T follicular helper cell (primary cell): Measurements from ENCODE around the gene CEP41.

Source experiments
- DNase-seq: peaks from one replicate; pipeline ENCODE4 v3.0.0-alpha.2; 2020; ENCODE audit warnings: low read depth

CEP41 gene

DNA sequence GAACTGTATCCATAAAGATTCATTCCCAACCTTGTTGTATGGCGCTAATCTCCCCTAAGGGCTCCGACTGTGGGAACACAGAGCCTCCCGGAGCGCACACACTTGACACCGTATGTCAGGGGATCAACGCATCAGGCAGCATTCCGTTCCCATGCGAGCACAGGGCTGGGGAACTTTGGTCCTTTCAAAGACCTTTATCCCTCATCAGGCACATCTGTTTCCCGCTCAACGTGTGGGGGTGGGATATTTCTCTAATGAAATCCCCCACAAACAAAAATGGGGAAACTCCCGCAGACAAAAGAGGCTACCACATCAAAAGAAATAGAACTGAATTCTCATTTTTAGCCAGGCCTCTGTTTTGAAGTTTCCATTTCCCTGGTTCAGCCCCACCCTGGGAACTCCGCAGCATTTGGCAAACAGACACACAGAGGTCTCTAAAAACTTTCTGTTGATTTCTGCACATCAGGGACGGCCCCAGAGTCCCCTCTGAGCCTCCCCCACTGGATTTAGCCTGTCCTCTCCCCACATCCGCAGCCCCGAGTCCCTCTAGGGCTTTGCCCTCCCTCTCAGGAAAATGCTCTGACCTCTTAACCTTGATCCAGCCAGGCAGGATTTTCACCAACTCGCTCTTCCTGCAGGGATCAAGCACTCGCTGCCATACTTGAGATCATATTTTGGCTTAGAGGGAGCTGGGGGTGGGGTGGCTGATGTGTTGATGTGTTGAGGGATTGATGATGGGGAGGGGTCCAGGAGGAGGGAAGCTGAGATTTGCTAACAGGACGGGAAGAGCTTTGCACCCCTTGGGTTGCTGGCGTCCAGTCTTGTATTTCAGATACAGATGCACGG is 89.6 kb downstream of the CEP41 start:
- DNase-seq = no peak

GRCh38 chr7:130349911-130350782 is 90.7 kb downstream of the CEP41 start:
- no peak for DNase-seq

- DNase-seq = no peak
These were observed 93.9 kb downstream of the CEP41 start for GRCh38 chr7:130346941-130347340.

- no peak for DNase-seq
These were observed 94.5 kb downstream of the CEP41 start for GRCh38 chr7:130346177-130346905.

- DNase-seq = no peak
These were observed 95.1 kb downstream of the CEP41 start for GRCh38 chr7:130345725-130346124.

GRCh38 chr7:130345136-130345535 is 95.7 kb downstream of the CEP41 start:
- DNase-seq = no peak

GRCh38 chr7:130344271-130344866 is 96.4 kb downstream of the CEP41 start, which contains the start of gene CPA5:
CPA5 (plus strand) TSS chr7:130344816; CDS start chr7:130346486, 1,670 bp downstream.
- DNase-seq = no peak
